ENCODE measurements around the gene CLOCK.

GRCh38 chr4:55386073-55386472, 160.6 kb downstream of the CLOCK start:
- no peak for TF ChIP-seq CTCF (IDR thresholded peaks at IDR 0.05; ENCODE audit: low read depth, low read length, poor library complexity, severe bottlenecking)
- TF ChIP-seq EZH2phosphoT487 (IDR thresholded peaks at IDR 0.05; ENCODE audit: borderline replicate concordance, low read length) = no peak

All from DOHH2 (cell line).